Activated CD8-positive, alpha-beta memory T cell treated with anti-CD3 and anti-CD28 coated beads, Interleukin-2, amount 50 U/mL, for 1 hour (primary cell): Measurements from ENCODE around the gene ITPRIPL1.

Experiments used
- DNase-seq: peaks from one replicate; pipeline ENCODE4 v3.0.0-alpha.2; 2020; ENCODE audit errors: extremely low read depth

Gene ITPRIPL1

GRCh38 chr2:96323849-96324248, 1.3 kb upstream of the ITPRIPL1 start:
- DNase-seq: no peak

GRCh38 chr2:96324721-96325040, 436 bp upstream of the ITPRIPL1 start:
- DNase-seq: no peak

- DNase-seq: no peak
These were observed 753 bp downstream of the ITPRIPL1 start for GRCh38 chr2:96325884-96326255.

- DNase-seq: no peak
These were observed 1.4 kb downstream of the ITPRIPL1 start for GRCh38 chr2:96326564-96326963.

GRCh38 chr2:96326990-96327820, 2.1 kb downstream of the ITPRIPL1 start:
- DNase-seq: no peak

- no peak for DNase-seq
These were observed 4.3 kb downstream of the ITPRIPL1 start for GRCh38 chr2:96329456-96329855.

GRCh38 chr2:96329874-96330273, 4.8 kb downstream of the ITPRIPL1 start:
- no peak for DNase-seq

- no peak for DNase-seq
These were observed 5.3 kb downstream of the ITPRIPL1 start for GRCh38 chr2:96330407-96330806.

- DNase-seq: no peak
These were observed 8.6 kb downstream of the ITPRIPL1 start for GRCh38 chr2:96333708-96334107.

- DNase-seq: no peak
These were observed 11.1 kb downstream of the ITPRIPL1 start for GRCh38 chr2:96336104-96336775.

GRCh38 chr2:96336873-96337272, 11.8 kb downstream of the ITPRIPL1 start:
- no peak for DNase-seq

- DNase-seq: no peak
These were observed 15.6 kb downstream of the ITPRIPL1 start for GRCh38 chr2:96340493-96341414.

GRCh38 chr2:96341641-96342040, 16.5 kb downstream of the ITPRIPL1 start:
- no peak for DNase-seq

- no peak for DNase-seq
These were observed 17.0 kb downstream of the ITPRIPL1 start for GRCh38 chr2:96342085-96342484.

- no peak for DNase-seq
These were observed 18.9 kb downstream of the ITPRIPL1 start for GRCh38 chr2:96344011-96344410.

GRCh38 chr2:96345438-96345837, 20.3 kb downstream of the ITPRIPL1 start:
- DNase-seq: no peak

GRCh38 chr2:96345868-96346462, 20.8 kb downstream of the ITPRIPL1 start:
- no peak for DNase-seq

GRCh38 chr2:96347395-96347794, 22.3 kb downstream of the ITPRIPL1 start:
- DNase-seq: no peak

GRCh38 chr2:96353032-96353561, 28.0 kb downstream of the ITPRIPL1 start:
- DNase-seq: no peak

GRCh38 chr2:96353606-96354101, 28.5 kb downstream of the ITPRIPL1 start:
- no peak for DNase-seq

GRCh38 chr2:96354492-96354891, 29.4 kb downstream of the ITPRIPL1 start:
- DNase-seq: no peak

- no peak for DNase-seq
These were observed 31.8 kb downstream of the ITPRIPL1 start for GRCh38 chr2:96356889-96357288.
